Measurements from ENCODE around the gene CTIF. TPM values are rescaled to one million over a fixed set of nuclear protein-coding genes. Genes with fewer than 3 reads are reported as not detected.

Gene CTIF
- total RNA-seq, 1 donor from 2014 or later, result 67.9 TPM

DNA sequence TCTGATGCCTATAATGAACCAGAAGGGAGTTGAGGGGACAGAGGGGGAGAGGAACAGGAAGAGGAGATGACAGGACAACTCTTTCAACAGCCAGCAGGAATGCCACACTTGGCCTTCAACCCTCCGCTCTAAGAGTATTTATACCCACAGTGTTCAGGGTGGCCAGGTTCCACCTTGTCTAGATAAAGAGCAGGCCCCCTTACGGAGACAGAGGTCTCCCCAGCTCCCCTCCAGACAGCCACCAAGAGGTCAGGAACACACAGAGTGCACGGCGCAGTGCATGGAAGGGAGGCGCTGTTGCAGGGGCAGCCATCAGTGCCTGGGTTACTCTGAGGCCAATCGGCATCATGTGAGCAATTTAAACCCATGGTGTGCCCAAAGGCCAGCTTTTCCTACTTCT, 235.0 kb downstream of the CTIF start:
- no peak for DNase-seq (ENCODE audit: low spot score in 2 of 2, unreplicated experiment in 2 of 2)

DNA sequence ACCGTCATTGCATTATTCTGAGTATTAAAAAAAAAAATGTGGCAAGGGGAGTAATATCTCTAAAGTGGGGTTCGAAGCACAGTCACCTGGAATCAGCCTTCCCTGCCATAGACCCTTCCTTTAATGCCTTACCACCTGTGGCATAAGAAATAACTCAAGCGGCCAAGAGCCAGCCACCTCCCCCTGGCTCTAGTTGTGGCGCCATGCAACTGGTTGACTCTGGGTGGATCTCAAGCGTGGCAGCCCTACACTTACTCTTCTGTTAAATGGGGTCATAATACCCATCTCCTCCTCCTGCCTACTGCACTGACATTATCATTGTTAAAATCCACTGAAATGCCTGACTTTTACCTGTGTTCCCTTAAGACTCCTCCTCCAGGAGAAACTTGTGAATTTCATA, 236.1 kb downstream of the CTIF start:
- H3K36me3 Mint-ChIP-seq, result peaks cover 11% of the 10 kb centered on the region
- no peak for DNase-seq (ENCODE audit: low spot score in 2 of 2, unreplicated experiment in 2 of 2)
- TF ChIP-seq, protein P1, sequence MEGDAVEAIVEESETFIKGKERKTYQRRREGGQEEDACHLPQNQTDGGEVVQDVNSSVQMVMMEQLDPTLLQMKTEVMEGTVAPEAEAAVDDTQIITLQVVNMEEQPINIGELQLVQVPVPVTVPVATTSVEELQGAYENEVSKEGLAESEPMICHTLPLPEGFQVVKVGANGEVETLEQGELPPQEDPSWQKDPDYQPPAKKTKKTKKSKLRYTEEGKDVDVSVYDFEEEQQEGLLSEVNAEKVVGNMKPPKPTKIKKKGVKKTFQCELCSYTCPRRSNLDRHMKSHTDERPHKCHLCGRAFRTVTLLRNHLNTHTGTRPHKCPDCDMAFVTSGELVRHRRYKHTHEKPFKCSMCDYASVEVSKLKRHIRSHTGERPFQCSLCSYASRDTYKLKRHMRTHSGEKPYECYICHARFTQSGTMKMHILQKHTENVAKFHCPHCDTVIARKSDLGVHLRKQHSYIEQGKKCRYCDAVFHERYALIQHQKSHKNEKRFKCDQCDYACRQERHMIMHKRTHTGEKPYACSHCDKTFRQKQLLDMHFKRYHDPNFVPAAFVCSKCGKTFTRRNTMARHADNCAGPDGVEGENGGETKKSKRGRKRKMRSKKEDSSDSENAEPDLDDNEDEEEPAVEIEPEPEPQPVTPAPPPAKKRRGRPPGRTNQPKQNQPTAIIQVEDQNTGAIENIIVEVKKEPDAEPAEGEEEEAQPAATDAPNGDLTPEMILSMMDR (IDR thresholded peaks at IDR 0.05; ENCODE audit: unreplicated experiment), result no peak
- no peak overlapping the region for H3K4me3 Mint-ChIP-seq
- no peak overlapping the region for H3K27ac Mint-ChIP-seq
- H3K4me1 Mint-ChIP-seq, result peaks cover 50% of the 10 kb centered on the region
- H3K9me3 Mint-ChIP-seq, result peaks cover 8% of the 10 kb centered on the region
- no peaks in the 10 kb centered on the region for H3K27me3 Mint-ChIP-seq (ENCODE audit: low read depth)

More for the DNA sequence above, 235.0 kb downstream of the CTIF start:
- Mint-ChIP-seq H3K27me3 (ENCODE audit: low read depth) (no peaks in the 10 kb centered on the region), H3K4me1 (peaks cover 45% of the 10 kb centered on the region), H3K27ac (no peak overlapping the region), H3K36me3 (peaks cover 11% of the 10 kb centered on the region), H3K4me3 (no peak overlapping the region), H3K9me3 (peaks cover 8% of the 10 kb centered on the region)
- TF ChIP-seq, protein P1 (IDR thresholded peaks at IDR 0.05; ENCODE audit: unreplicated experiment), result no peak

DNA sequence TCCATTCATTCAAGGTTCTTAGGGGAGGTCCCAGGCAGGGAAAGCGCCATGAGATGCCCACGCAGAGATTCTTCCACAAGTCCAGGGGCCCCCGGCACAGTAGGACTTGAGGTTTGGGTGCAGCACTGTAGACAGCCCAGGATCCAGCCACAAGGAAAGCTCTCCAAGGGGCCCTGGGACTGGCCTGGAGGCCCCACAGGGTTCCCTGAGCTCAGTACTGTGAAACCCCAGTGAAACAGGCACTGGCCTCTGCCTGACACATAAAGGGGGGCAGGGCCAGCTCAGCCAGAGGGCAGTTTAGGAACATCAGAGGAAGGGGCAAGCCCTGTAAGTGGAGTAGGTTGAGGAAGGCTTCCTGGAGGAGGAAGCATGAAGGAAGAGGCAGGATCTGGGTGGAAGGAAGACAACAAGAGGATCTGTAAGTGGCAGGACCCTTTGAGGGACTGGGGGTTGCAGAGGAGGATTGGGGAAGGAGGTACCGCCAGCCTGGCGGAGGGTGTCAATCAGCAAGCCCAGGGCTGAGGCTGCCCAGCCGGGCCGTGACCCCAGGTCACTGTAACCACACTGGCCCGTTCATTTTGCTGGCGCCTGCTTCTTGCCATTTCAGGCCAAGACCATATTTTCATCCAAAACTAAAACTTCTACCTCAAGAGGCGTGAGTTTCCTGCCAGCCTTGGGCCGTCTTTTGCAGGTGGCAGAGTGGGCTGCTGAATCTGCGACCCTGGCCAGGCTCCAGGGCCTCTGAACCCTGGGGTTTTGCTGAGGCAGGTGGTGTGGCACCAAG, 236.7 kb downstream of the CTIF start:
- Mint-ChIP-seq H3K4me1 (peaks cover 56% of the 10 kb centered on the region), H3K9me3 (peaks cover 8% of the 10 kb centered on the region), H3K4me3 (no peak overlapping the region), H3K27ac (peak overlapping the region; percentile 66), H3K36me3 (peaks cover 11% of the 10 kb centered on the region), H3K27me3 (ENCODE audit: low read depth) (no peaks in the 10 kb centered on the region)
- no peak for DNase-seq (ENCODE audit: low spot score in 2 of 2, unreplicated experiment in 2 of 2)
- TF ChIP-seq, protein P1 (IDR thresholded peaks at IDR 0.05; ENCODE audit: unreplicated experiment), result no peak

DNA sequence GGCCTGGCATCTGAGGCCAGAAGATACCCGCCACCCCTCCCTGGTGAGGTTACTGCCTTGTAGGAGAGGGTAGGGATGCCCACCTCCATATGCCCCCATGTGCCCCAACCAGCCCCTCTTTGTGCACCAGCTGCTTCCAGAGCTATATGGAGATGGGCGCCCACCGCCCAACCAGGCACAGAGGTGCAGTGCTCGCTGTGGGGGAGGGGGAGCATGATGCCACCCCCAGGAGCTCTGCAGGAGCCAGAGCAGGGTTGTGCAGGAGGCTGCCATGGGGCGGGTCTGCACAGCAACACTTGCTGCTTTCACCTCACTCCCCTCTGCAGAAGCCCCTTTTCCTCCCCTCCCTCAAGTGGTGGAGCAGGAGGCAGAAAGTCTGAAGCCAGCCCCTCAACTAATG, 237.3 kb downstream of the CTIF start:
- DNase-seq (ENCODE audit: low spot score in 2 of 2, unreplicated experiment in 2 of 2), result no peak
- Mint-ChIP-seq H3K36me3 (peaks cover 11% of the 10 kb centered on the region), H3K4me1 (peaks cover 57% of the 10 kb centered on the region), H3K27me3 (ENCODE audit: low read depth) (no peaks in the 10 kb centered on the region), H3K4me3 (no peak overlapping the region), H3K27ac (no peak overlapping the region), H3K9me3 (peaks cover 8% of the 10 kb centered on the region)
- TF ChIP-seq, protein P1 (IDR thresholded peaks at IDR 0.05; ENCODE audit: unreplicated experiment), result no peak

DNA sequence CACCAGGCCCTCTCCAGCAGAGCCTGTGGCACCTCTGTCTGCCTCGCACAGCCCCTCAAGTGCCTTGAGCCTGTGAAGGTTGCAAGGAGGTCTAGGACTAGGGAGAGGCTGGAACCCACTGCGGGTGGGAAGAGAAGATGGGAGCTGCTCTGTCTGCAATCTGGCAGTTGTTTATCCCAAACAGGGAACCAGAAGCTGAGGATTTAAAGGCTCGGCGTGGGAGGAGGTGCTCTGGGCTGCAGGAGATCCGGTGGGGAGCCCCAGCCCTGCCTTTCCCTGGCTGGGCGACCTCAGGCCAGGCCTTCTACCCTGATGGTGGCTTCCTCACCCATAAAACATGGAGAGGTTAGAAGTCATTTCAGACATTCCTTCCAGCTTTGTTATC, 237.8 kb downstream of the CTIF start:
- TF ChIP-seq, protein P1 (IDR thresholded peaks at IDR 0.05; ENCODE audit: unreplicated experiment), result no peak
- H3K36me3 Mint-ChIP-seq, result peaks cover 11% of the 10 kb centered on the region
- peaks cover 8% of the 10 kb centered on the region for H3K9me3 Mint-ChIP-seq
- no peaks in the 10 kb centered on the region for H3K27me3 Mint-ChIP-seq (ENCODE audit: low read depth)
- H3K4me3 Mint-ChIP-seq, result no peak overlapping the region
- H3K27ac Mint-ChIP-seq, result peak overlapping the region; percentile 34
- no peak for DNase-seq (ENCODE audit: low spot score in 2 of 2, unreplicated experiment in 2 of 2)
- H3K4me1 Mint-ChIP-seq, result peaks cover 61% of the 10 kb centered on the region

Measured in mesothelial cell of epicardium (in vitro differentiated cells).